Measurements from ENCODE around the gene ADH1B.

DNA sequence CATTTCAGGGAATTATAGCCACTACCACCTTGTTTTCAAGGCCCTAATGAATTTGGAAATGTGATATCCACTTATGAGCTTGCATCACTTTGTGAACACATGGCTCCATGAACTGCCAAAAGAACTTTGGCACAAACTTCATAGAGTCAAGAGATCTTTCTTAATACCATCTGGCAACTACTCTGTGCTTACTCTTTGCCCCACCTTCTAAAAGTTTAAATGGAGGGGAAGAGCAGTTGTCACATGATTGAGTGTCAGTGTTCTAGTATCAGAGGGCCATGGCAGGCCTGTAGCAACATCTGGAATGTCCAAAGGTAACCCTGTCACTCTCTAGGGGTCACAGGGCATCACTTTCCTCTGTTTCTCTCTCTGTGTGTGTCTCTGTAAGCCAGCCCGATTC lies 2.6 kb upstream of the ADH1B start:
- TF ChIP-seq, protein P1, sequence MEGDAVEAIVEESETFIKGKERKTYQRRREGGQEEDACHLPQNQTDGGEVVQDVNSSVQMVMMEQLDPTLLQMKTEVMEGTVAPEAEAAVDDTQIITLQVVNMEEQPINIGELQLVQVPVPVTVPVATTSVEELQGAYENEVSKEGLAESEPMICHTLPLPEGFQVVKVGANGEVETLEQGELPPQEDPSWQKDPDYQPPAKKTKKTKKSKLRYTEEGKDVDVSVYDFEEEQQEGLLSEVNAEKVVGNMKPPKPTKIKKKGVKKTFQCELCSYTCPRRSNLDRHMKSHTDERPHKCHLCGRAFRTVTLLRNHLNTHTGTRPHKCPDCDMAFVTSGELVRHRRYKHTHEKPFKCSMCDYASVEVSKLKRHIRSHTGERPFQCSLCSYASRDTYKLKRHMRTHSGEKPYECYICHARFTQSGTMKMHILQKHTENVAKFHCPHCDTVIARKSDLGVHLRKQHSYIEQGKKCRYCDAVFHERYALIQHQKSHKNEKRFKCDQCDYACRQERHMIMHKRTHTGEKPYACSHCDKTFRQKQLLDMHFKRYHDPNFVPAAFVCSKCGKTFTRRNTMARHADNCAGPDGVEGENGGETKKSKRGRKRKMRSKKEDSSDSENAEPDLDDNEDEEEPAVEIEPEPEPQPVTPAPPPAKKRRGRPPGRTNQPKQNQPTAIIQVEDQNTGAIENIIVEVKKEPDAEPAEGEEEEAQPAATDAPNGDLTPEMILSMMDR (IDR thresholded peaks at IDR 0.05): no peak
- no peak for TF ChIP-seq POLR2A (IDR thresholded peaks at IDR 0.05)

Data from stomach (tissue), 4 donors.